IPS DF 6.9 (cell line): Measurements from ENCODE around the gene MUC5AC.

Experiments
- DNase-seq: peaks from one replicate; pipeline ENCODE4 v3.0.0-alpha.2; 2013; ENCODE audit warnings: low read depth, low spot score
- H3K27ac ChIP-seq: one replicate; pipeline ENCODE4 v1.5.1; 2013; ENCODE audit warnings: low read length, control low read depth
- H3K27me3 ChIP-seq: 2 replicates; pipeline ENCODE4 v1.6.1; 2013; ENCODE audit warnings: mild to moderate bottlenecking, low read length; ENCODE audit not compliant: control insufficient read depth, insufficient read depth
- H3K36me3 ChIP-seq: 2 replicates; pipeline ENCODE4 v1.6.1; 2013; ENCODE audit warnings: low read length; ENCODE audit not compliant: control insufficient read depth, insufficient read depth
- H3K4me1 ChIP-seq: 2 replicates; pipeline ENCODE4 v1.6.1; 2013; ENCODE audit warnings: low read length; ENCODE audit not compliant: control insufficient read depth, insufficient read depth
- H3K4me3 ChIP-seq: 2 replicates; pipeline ENCODE4 v1.5.1; 2013; ENCODE audit warnings: mild to moderate bottlenecking, low read length
- H3K9me3 ChIP-seq: 2 replicates; pipeline ENCODE4 v1.6.1; 2013; ENCODE audit warnings: low read length, inconsistent platforms; ENCODE audit not compliant: control insufficient read depth, insufficient read depth
- WGBS: extraction: QIAGEN DNeasy Blood & Tissue Kit; methylation state at CpG from one replicate; pipeline ENCODE4 v1.1.7; 2013; ENCODE audit warnings: mixed read lengths, missing lambda C conversion rate; ENCODE audit not compliant: insufficient read length, insufficient coverage; 5-methylcytosine and 5-hydroxymethylcytosine counted together

Gene MUC5AC

DNA sequence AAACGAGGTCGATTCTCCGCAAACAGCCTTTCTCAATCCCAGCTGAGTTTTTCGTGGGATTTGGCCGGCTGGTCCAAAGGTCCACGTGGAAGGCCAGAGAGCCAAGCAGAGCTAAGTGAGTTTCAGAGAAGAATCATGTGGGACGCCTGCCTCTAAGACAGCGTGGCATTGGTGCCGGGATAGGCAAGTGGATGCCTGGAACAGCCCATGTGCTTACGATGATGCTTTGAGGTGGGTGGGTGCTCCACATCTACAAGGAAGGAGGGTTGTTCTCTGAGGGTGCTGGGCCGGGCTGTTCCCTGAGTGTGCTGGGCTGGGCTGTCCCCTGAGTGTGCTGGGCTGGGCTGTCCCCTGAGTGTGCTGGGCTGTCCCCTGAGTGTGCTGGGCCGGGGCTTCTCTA lies 41.6 kb upstream of the MUC5AC start:
- DNase-seq = no peak
- Histone ChIP-seq H3K27ac (no peak overlapping the region), H3K27me3 (no peaks in the 10 kb centered on the region)

DNA sequence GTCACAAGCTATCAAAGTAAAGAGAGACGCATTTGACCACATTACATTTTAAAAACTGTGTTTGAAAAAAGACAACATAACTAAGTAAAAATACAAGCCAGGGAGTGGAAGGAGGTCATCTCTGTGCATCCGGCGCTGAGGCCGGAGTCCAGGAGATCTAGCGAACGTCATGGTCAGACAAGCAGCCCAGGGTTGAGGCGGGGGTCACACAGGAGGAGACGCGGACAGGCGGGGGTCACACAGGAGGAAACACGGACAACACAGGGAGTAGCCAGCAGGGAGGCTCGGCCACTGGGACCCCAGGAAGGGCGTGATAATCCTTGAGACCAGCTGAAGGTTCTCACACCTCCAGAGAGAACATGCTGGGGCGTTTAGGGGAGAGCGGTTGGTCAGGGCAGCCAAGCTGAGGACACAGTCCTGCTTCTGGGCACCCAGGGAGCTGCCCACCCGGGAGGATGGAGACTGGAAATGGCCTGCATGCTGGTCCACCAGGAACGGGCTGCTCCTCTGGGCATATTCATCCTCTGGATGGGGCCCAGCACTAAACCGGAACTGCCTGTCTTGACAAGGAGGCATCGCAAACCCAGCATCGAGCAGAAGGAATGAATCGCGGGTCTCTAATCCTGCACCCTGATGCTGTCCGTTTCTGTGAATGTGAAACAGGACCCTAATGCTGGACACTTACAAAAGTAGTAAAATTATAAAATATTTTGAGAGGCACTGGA lies 40.9 kb upstream of the MUC5AC start:
- Histone ChIP-seq H3K9me3 (no peaks in the 10 kb centered on the region; the same call in 1 of the 2 replicates), H3K27me3 (no peaks in the 10 kb centered on the region), H3K36me3 (no peaks in the 10 kb centered on the region; the same call in 1 of the 2 replicates), H3K27ac (no peak overlapping the region), H3K4me1 (no peaks in the 10 kb centered on the region), H3K4me3 (no peak overlapping the region)
- DNase-seq = no peak
- WGBS = no CpG with 5 or more reads among the region's 23 CpGs

More for the DNA sequence above, 41.6 kb upstream of the MUC5AC start:
- no peak overlapping the region for H3K4me3 ChIP-seq
- no peaks in the 10 kb centered on the region; the same call in 1 of the 2 replicates for H3K4me1 ChIP-seq
- 100% methylated on average over 1 of the region's 12 CpGs for WGBS
- no peaks in the 10 kb centered on the region; the same call in 1 of the 2 replicates for H3K36me3 ChIP-seq
- no peaks in the 10 kb centered on the region for H3K9me3 ChIP-seq

DNA sequence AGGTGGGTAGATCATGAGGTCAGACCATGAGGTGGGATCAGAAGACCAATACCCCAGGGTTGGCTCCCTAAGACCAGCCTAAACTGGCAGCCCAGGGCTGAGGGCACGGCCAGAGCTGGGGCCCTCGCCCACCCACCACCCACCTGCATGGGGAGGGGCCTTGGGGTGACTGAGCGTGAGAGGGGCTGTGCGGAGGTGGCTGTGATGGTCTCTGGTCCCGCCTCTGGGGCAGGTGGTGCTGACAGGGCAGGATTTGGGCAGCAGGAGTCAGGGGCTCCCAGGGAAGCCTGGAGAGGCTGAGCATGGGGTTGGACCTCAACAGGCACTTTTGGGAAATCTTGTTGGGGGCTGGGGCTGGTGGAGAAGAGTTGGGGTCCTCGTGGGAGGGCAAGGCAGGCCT lies 39.8 kb upstream of the MUC5AC start:
- no peak overlapping the region for H3K4me3 ChIP-seq
- no CpG with 5 or more reads among the region's 6 CpGs for WGBS
- H3K36me3 ChIP-seq = no peaks in the 10 kb centered on the region; the same call in 1 of the 2 replicates
- no peaks in the 10 kb centered on the region for H3K27me3 ChIP-seq
- H3K27ac ChIP-seq = no peak overlapping the region
- DNase-seq = no peak
- no peaks in the 10 kb centered on the region for H3K4me1 ChIP-seq
- no peaks in the 10 kb centered on the region; the same call in 1 of the 2 replicates for H3K9me3 ChIP-seq

DNA sequence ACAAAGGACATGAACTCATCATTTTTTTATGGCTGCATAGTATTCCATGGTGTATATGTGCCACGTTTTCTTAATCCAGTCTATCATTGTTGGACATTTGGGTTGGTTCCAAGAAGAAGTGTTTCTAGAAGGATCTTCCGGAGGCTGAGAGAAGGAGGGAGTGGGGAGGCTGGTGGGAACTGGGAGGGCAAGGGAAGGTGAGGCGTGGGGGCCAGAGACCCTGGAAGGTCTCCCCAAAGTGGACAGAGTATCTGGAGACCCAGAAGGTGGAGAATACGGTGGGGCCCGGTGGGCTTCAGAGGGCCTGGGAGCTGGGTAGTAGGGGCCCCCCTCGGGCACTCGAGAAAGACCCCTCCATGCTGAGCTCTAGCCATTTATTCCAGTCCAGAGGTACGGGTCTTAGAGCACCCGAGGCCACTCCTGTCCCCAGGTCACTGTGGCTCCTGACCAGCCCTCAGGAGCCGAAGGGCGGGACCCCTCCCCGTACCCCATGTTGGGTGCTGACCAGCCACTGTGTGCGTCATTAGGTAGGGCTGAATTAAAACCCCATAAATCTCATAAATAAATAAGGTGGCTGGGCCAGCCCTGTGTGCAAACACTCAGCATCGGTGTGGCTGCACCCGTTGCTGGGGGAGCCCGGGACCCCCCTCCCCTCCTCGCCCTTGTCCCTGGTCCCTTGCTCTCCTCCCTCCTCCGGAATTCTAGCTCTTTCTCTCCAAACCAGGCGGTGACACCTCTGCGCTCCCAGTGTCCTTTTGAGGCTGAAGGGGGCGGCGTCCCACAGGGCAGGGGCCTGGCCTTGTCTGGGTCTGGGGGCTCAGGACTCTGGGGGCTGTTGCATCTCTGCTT lies 38.8 kb upstream of the MUC5AC start:
- no peaks in the 10 kb centered on the region; the same call in 1 of the 2 replicates for H3K36me3 ChIP-seq
- H3K9me3 ChIP-seq = peaks cover 2% of the 10 kb centered on the region; the same call in 1 of the 2 replicates
- H3K27ac ChIP-seq = no peak overlapping the region
- H3K4me3 ChIP-seq = no peak overlapping the region
- DNase-seq = no peak
- no peaks in the 10 kb centered on the region for H3K4me1 ChIP-seq
- WGBS = no CpG with 5 or more reads among the region's 22 CpGs
- H3K27me3 ChIP-seq = no peaks in the 10 kb centered on the region

DNA sequence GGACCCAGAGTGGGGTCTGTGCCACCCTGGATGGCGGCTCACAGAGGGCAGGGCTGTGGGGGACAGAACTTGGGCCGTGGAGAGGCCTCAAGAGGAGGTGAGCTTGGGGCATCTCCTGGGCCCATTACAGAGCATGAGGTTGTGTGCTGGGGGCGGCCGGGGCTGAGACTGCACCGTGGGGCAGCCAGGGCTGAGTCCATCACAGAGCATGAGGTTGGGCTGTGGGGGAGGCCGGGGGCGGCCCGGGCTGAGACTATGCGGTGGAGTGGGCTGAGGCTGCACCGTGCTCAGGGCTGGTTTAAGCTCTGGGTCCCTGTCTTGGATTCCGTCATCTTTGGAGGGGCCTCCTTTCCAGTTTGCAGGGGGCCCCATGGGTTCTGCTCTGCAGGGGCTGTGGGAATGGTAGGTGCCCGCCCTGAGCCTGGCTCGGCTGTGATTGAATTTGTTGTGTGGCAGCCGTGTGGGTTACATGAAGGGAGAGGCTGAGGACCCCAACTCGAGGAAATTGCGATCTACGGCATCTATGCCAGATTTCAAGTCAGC lies 38.1 kb upstream of the MUC5AC start:
- WGBS = no CpG with 5 or more reads among the region's 17 CpGs
- peaks cover 2% of the 10 kb centered on the region; the same call in 1 of the 2 replicates for H3K9me3 ChIP-seq
- H3K36me3 ChIP-seq = no peaks in the 10 kb centered on the region; the same call in 1 of the 2 replicates
- no peaks in the 10 kb centered on the region for H3K27me3 ChIP-seq
- DNase-seq = no peak
- H3K27ac ChIP-seq = no peak overlapping the region
- H3K4me3 ChIP-seq = no peak overlapping the region
- H3K4me1 ChIP-seq = no peaks in the 10 kb centered on the region

DNA sequence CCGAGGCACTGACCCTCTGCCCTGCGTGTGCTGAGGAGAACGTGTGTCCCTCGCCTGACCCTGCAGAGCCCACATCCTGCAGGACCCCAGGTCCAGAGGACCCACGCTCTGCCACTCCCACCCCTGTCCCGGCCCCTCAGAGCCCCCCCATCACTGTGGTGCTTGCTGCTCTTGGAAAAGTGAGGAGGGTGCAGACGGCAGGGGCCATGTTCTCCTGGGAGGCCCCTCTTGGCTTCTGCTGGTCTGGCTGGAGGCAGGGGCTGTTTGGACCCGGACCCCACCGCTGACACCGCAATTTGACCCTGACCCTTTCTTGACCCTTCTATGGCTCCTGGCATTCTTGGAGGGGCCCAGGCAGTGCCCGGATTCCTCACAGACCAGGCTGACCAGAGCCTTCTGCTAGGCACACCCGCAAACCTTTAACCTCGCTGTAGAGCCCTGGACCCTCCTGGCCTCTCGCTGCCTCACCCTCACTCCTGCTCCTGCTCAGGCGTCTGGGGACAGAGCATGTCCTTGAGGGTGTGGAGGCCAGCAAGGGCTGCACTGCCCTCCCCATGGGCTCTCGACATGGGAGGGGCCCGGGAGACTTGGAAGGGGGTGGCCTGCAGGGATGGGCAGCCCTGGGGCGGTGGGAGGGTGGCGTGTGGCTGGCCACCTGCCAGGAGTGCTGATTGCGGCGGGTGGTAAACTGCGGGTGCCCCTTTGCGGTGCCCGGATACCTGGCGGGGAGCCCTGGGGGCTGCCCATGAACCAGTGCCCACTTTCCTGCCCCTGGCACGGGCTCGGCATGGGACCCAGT lies 37.0 kb upstream of the MUC5AC start:
- H3K27ac ChIP-seq = no peak overlapping the region
- H3K36me3 ChIP-seq = no peaks in the 10 kb centered on the region; the same call in 1 of the 2 replicates
- no peaks in the 10 kb centered on the region for H3K4me1 ChIP-seq
- peaks cover 2% of the 10 kb centered on the region; the same call in 1 of the 2 replicates for H3K9me3 ChIP-seq
- H3K27me3 ChIP-seq = no peaks in the 10 kb centered on the region
- H3K4me3 ChIP-seq = no peak overlapping the region
- WGBS = no CpG with 5 or more reads among the region's 27 CpGs
- DNase-seq = no peak

DNA sequence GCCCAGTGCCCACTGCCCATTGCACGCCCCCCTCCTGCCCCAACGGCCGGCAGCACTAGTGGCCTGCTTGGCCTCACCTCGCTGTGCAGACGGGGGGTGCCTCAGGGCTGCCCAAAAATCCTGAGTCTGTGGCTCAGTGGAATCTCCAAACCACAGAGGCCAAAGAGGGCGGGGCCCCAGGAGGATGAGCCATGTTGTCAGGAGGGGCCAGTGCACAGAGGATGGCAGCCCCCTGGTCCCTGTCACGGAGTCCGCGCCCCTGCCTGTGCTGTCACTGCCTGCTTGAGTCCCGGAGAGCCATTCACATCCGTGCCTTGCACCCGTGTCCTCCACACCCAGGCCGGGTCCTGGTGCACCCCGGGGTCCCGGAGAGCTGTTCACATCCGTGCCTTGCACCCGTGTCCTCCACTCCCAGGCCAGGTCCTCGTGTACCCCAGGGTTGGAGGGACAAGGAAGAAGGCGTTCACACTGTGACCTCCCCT lies 36.4 kb upstream of the MUC5AC start:
- Histone ChIP-seq H3K36me3 (no peaks in the 10 kb centered on the region; the same call in 1 of the 2 replicates), H3K9me3 (peaks cover 2% of the 10 kb centered on the region; the same call in 1 of the 2 replicates), H3K4me1 (no peaks in the 10 kb centered on the region), H3K4me3 (no peak overlapping the region), H3K27ac (no peak overlapping the region), H3K27me3 (no peaks in the 10 kb centered on the region)
- WGBS = no CpG with 5 or more reads among the region's 19 CpGs
- DNase-seq = no peak

DNA sequence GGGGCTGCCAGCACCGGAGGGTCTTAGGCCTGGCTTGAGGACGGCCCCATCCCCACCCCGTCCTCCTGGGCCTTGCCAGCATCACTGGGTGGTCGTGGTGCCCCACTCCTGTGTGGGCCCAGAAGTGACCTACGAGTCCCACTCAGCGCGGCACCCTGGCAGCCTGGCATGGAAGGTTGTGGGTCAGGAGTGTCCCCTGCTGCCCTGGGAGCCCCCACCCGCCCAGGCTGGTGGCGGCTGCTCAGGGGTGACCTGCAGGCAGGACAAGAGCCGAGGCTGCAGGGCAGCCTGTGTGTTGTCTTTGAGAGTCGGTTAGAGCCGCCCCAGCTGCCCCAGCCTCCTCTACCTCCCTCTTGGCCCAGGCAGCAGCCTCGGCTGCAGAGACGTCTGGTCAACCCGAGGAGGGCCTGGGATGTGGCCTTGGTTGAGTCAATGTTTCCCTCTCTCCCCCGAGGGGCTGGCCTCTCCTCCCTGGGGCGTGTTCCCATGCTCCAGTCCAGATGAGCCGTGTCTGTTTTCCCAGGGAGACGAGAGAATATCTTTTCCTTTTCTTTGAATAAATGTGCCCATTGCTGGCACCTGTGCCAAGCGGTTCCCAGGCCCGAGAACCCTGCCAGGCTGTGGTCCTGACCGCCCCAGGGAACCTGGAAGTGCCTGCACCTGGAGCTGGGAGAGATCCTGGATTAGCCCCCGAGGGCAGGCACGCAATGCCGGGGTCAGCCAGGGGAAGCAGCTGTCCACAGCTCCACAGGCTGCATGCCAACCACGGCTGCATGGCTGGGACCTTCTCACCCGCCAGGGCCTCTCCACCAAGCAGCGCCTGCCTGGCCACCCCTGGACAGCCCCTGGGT lies 35.7 kb upstream of the MUC5AC start:
- no peaks in the 10 kb centered on the region for H3K27me3 ChIP-seq
- no peak overlapping the region for H3K27ac ChIP-seq
- WGBS = no CpG with 5 or more reads among the region's 28 CpGs
- no peaks in the 10 kb centered on the region; the same call in 1 of the 2 replicates for H3K36me3 ChIP-seq
- no peaks in the 10 kb centered on the region for H3K4me1 ChIP-seq
- no peak overlapping the region for H3K4me3 ChIP-seq
- DNase-seq = no peak
- peaks cover 2% of the 10 kb centered on the region; the same call in 1 of the 2 replicates for H3K9me3 ChIP-seq

DNA sequence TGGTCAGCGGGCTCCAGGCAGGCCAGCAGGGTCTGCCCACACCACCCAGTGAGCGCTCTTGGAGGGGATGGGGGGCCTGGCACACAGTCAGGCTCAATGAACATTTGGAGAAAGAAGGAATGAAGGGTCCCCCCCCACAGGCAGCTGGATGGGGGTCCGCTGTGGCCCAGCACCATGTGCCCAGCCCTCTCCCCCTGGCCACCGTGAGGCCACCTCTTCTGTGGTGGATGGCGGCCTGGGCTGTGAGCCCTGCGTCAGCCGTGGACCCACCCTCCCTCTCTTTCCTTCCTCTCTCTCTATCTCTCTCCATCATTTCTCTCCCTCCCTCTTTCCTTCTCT lies 35.1 kb upstream of the MUC5AC start:
- DNase-seq = no peak
- Histone ChIP-seq H3K4me3 (no peak overlapping the region), H3K36me3 (no peaks in the 10 kb centered on the region; the same call in 1 of the 2 replicates), H3K4me1 (no peaks in the 10 kb centered on the region), H3K9me3 (peaks cover 2% of the 10 kb centered on the region; the same call in 1 of the 2 replicates), H3K27ac (no peak overlapping the region), H3K27me3 (no peaks in the 10 kb centered on the region)
- no CpG with 5 or more reads among the region's 7 CpGs for WGBS
